Activated CD4-positive, alpha-beta T cell treated with anti-CD3 and anti-CD28 coated beads for 36 hours (primary cell): ENCODE measurements around the gene HEYL. TPM values are rescaled to one million over a fixed set of nuclear protein-coding genes. Genes with fewer than 3 reads are reported as not detected.

Source experiments
- ATAC-seq: fragments of 200-7000 bp; cut with Tn5 transposase; one replicate; pipeline ENCODE4 v1.10.0; 2021; ENCODE audit warnings: mild to moderate bottlenecking, moderate library complexity
- CTCF ChIA-PET: fragments of 350-600 bp; sonication (Branson Sonifier 250); formaldehyde crosslinking; loops from one replicate; lab custom pipeline; 2021; ENCODE audit warnings: antibody characterized with exemption; lab: Charles Lee
- POLR2A ChIA-PET: fragments of 350-600 bp; sonication (Branson Sonifier 250); formaldehyde crosslinking; loops from one replicate; lab custom pipeline; 2021; ENCODE audit warnings: antibody characterized with exemption, inconsistent platforms; lab: Charles Lee
- DNase-seq: peaks from one replicate; pipeline ENCODE4 v3.0.0-alpha.2; 2020
- H3K27ac Mint-ChIP-seq: one replicate; pipeline ENCODE4 v1.8.0; 2021; ENCODE audit warnings: mixed read lengths
- H3K27me3 Mint-ChIP-seq: one replicate; pipeline ENCODE4 v1.8.0; 2021; ENCODE audit warnings: mixed read lengths
- H3K36me3 Mint-ChIP-seq: one replicate; pipeline ENCODE4 v1.8.0; 2021; ENCODE audit warnings: low read depth, mixed read lengths
- H3K4me1 Mint-ChIP-seq: one replicate; pipeline ENCODE4 v1.8.0; 2021; ENCODE audit warnings: mixed read lengths
- H3K4me3 Mint-ChIP-seq: one replicate; pipeline ENCODE4 v1.8.0; 2021; ENCODE audit warnings: mild to moderate bottlenecking, moderate library complexity, mixed read lengths
- H3K9me3 Mint-ChIP-seq: one replicate; pipeline ENCODE4 v1.8.0; 2021; ENCODE audit warnings: low read depth, mixed read lengths
- intact Hi-C, 2 experiments: fragments of 100-400 bp; cut with DNase I in 1 of 2; cut with micrococcal nuclease in 1 of 2; formaldehyde crosslinking; loops; one replicate each; pipeline versions ENCODE4 v1.14.2 to v1.15.1; 2022 to 2024; cut with DNase I, micrococcal nuclease
- total RNA-seq, 2 experiments: library from RNA; stranded (reverse); gene quantifications; one replicate each; pipeline ENCODE4 v1.2.3, GENCODE V29; 2021

HEYL gene
- under 1 TPM; 0.19 to 0.23 TPM for total RNA-seq

DNA sequence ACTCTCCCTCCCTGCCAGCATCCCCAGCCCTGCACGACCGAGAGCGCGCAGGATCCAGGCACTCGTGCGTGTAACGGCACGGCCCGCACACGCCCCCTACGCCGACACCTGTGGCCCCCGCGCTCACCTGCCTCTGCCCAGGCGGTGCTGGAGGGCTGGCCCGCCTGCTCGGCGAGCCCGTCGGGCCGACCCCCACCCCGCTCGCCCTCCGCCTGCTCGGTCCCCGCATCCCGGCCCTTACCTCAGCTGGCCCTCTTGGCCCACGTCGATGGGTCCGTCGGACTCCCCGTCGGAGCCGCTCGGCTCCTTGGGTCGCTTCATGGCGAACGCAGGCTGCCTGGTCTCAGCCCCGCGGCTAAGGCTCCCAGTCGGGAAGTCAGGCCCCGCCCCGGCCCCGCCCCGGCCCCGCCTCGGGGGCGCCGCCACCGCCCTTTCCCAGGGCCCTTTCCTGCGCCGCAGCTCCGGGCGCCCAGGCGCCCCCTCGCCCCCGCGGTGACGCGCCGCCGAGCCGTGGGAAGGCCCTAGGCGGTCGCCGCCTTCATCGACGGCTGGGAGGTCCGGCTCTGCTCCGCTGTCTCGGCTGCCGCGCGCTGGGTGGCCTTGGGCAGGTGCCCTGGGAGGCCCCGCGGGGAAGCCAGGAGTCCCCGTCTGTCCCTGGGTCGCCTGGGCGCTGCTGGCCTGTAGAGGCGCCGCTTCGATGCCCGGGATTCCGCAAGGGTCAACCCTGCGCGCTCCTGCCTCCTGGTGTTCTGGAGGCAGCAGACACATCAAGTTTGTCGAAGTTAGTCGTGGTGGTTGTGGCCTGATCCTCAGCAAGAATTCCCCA is at the start of gene HEYL:
HEYL (minus strand) TSS at position 339 of the 826 bp plus-strand sequence; CDS start at position 321, 18 bp downstream.
- peaks cover 3% of the 10 kb centered on the region for H3K4me1 Mint-ChIP-seq
- ChIA-PET POLR2A (interaction anchor here (0.6 kb wide), 1 partner anchor 401 kb away, joined by 3 read pairs; the partner anchor contains the start of gene CAP1), CTCF (interaction anchor here (0.8 kb wide), 1 partner anchor 33 kb away, joined by 4 read pairs; no protein-coding TSS in a partner anchor)
- peak; percentile 83 for DNase-seq
- H3K4me3 Mint-ChIP-seq, result peak within 1 kb of the TSS; percentile 38
- H3K36me3 Mint-ChIP-seq, result no peaks in the 10 kb centered on the region
- H3K9me3 Mint-ChIP-seq, result no peaks in the 10 kb centered on the region
- H3K27me3 Mint-ChIP-seq, result peaks cover 28% of the 10 kb centered on the region
- ATAC-seq, result peak; percentile 93
- intact Hi-C loops, result no loop called here
- H3K27ac Mint-ChIP-seq, result no peak within 1 kb of the TSS

DNA sequence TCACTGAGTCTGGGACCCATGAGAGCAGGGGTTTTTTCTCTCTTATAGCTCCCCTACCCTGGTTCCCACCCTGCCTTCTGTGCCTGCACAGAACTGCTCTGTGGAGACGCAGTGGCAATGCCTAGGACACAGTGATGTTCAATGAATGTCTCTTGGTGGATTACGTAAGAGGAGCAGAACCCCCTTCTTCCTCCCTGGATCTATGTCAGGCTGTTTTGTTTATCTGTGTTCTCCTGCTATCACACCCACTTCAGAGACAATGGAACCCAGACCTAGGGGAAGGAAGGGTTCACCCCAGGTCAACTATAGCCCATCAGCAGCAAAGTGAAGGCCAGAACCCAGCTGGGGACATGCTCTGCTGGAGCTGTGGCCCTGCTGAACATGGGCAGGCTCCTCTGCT is 49.8 kb upstream of the HEYL start:
- H3K4me1 Mint-ChIP-seq, result peaks cover 33% of the 10 kb centered on the region
- ATAC-seq, result no peak
- no peaks in the 10 kb centered on the region for H3K9me3 Mint-ChIP-seq
- no peak overlapping the region for H3K4me3 Mint-ChIP-seq
- intact Hi-C loops, result no loop called here
- no peak for DNase-seq
- POLR2A ChIA-PET, result interaction anchor here (0.6 to 1.7 kb wide), 3 partner anchors 18 to 114 kb away, joined by 3 to 5 read pairs (median 4); no protein-coding TSS in a partner anchor
- H3K27ac Mint-ChIP-seq, result no peak overlapping the region
- CTCF ChIA-PET, result interaction anchor here (0.6 to 1.6 kb wide), 4 partner anchors 8 to 29 kb away, joined by 3 to 4 read pairs (median 4); no protein-coding TSS in a partner anchor
- peaks cover 5% of the 10 kb centered on the region for H3K36me3 Mint-ChIP-seq
- H3K27me3 Mint-ChIP-seq, result peaks cover 24% of the 10 kb centered on the region

DNA sequence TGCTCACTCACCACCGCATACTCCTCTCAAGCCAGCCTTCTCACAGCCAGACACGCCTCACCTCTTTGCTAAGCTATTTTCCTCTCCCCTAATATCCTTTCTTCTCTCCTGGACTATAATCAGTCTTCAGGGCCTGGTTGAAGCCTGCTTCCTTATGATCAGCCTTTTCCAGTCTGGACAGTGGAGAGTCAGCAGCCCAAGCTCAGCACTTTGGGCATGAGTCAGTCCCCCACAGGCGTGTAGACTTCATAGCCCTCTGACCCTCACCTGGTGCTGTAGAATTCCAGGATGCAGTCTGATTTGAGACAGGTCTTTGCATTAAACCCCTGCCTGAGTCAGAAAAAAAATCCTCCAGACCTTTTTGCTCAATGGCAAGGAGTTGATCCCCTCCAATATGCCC is 49.3 kb upstream of the HEYL start:
- ATAC-seq, result no peak
- CTCF ChIA-PET, result interaction anchor here (1.2 to 1.4 kb wide), 2 partner anchors 16 to 24 kb away, joined by 4 read pairs; no protein-coding TSS in a partner anchor
- Mint-ChIP-seq H3K9me3 (no peaks in the 10 kb centered on the region), H3K27me3 (peaks cover 26% of the 10 kb centered on the region), H3K27ac (no peak overlapping the region), H3K36me3 (peaks cover 5% of the 10 kb centered on the region), H3K4me1 (peaks cover 30% of the 10 kb centered on the region), H3K4me3 (no peak overlapping the region)
- no peak for DNase-seq
- POLR2A ChIA-PET, result interaction anchor here (0.8 to 1.7 kb wide), 2 partner anchors 18 to 103 kb away, joined by 4 to 5 read pairs; no protein-coding TSS in a partner anchor
- intact Hi-C loops, result no loop called here

DNA sequence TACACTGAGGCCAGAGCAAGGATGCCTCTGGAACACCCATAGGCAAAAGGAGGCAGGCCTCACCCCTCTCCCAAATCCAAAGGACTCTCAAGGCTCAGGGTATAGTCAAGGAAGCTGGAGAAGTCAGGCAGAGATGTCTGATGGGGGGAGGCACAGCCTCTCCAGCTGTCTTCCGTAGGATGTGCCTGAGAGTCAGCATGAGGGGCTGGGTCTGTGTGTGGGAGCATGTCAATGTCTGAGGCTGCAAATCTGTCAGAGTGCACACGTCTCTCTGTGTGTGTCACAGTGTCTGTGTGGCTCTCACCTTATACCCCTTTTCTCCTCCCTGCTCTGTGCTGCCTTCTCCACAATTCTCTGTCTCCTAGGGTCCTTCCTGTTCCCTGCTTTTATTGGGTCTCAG is 47.8 kb upstream of the HEYL start:
- H3K4me3 Mint-ChIP-seq, result no peak overlapping the region
- POLR2A ChIA-PET, result no interaction called here
- CTCF ChIA-PET, result interaction anchor here (1.4 kb wide), 1 partner anchor 20 kb away, joined by 4 read pairs; no protein-coding TSS in a partner anchor
- DNase-seq, result no peak
- no peak for ATAC-seq
- no peaks in the 10 kb centered on the region for H3K9me3 Mint-ChIP-seq
- peaks cover 29% of the 10 kb centered on the region for H3K4me1 Mint-ChIP-seq
- H3K36me3 Mint-ChIP-seq, result peaks cover 7% of the 10 kb centered on the region
- H3K27ac Mint-ChIP-seq, result no peak overlapping the region
- peaks cover 31% of the 10 kb centered on the region for H3K27me3 Mint-ChIP-seq
- intact Hi-C loops, result no loop called here

DNA sequence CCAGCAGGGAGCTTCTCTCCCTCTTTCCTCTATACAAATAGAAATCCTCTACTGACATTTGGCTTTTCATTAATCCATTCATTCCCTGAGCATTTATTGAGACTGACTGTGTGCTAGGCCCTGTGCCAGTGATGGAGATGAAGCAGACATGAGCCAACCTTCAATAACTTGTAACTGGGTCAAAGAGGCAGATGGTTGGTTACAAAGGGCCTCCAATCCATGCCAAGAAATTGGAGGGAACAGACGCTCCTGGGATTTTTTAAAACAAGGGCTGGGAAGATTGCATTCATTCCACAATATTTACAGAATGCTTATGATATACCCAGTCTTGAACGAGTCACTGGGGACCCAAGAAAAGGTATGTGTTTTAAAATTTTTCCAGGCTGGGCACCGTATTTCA is 45.6 kb upstream of the HEYL start:
- ATAC-seq (no peak), DNase-seq (no peak)
- POLR2A ChIA-PET, result no interaction called here
- no peak overlapping the region for H3K27ac Mint-ChIP-seq
- H3K27me3 Mint-ChIP-seq, result peaks cover 26% of the 10 kb centered on the region
- peaks cover 29% of the 10 kb centered on the region for H3K4me1 Mint-ChIP-seq
- peaks cover 7% of the 10 kb centered on the region for H3K36me3 Mint-ChIP-seq
- intact Hi-C loops, result no loop called here
- H3K4me3 Mint-ChIP-seq, result no peak overlapping the region
- no peaks in the 10 kb centered on the region for H3K9me3 Mint-ChIP-seq
- CTCF ChIA-PET, result no interaction called here

DNA sequence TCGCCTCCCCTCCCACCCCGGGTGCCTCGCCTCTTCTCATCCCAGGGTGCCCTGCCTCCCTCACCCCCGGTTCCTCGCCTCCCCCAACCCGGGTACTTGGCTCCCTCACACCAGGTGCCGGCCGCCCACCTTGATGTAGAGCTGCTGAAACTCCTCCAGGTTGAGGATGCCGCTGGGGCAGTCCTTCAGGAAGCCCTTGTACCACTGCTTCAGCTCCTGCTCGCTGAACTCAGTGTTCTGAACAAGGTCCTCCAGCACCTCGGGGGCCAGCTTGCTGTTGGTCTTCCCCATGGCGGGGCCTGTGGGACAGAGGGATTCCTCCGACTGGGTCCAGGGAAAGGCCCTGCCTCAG is 44.8 kb upstream of the HEYL start:
- DNase-seq (no peak), ATAC-seq (no peak)
- Mint-ChIP-seq H3K9me3 (no peaks in the 10 kb centered on the region), H3K4me3 (no peak overlapping the region), H3K36me3 (peaks cover 7% of the 10 kb centered on the region), H3K27ac (no peak overlapping the region), H3K27me3 (peaks cover 26% of the 10 kb centered on the region), H3K4me1 (peaks cover 23% of the 10 kb centered on the region)
- intact Hi-C loops, result no loop called here
- POLR2A ChIA-PET, result no interaction called here
- CTCF ChIA-PET, result interaction anchor here (1.9 kb wide), 1 partner anchor 11 kb away, joined by 6 read pairs; no protein-coding TSS in a partner anchor

DNA sequence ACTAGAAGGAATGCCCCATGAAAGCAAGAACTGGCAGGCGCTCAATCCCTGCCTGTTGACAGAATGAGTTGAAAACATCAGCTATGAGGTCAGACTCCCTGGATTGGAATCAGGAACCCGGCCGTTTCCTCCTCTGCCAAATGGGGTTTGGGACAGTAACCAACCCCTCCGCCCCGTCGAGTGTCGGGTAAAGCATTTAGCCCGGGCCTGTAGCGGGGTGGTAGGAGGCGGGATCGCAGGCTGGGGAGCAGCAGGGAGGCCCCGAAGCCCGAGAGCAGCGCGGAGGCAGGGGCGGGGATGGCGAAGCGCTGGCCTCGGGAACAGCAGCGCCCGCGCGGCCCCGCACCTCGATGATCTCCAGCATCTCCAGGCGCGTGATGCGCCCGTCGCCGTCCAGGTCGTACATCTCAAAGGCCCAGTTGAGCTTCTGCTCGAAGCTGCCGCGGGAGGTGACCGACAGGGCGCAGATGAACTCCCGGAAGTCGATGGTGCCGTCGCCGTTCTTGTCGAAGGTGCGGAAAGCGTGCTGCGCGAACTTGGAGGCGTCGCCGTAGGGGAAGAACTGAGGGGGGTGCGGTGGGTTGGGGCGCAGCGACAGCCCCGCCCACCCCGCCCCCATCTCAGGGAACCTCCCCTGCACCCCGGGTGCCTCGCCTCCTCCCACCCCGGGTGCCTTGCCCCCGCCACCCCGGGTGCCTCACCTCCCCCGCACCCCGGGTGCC is 44.3 kb upstream of the HEYL start:
- peak; percentile 57 for ATAC-seq

DNA sequence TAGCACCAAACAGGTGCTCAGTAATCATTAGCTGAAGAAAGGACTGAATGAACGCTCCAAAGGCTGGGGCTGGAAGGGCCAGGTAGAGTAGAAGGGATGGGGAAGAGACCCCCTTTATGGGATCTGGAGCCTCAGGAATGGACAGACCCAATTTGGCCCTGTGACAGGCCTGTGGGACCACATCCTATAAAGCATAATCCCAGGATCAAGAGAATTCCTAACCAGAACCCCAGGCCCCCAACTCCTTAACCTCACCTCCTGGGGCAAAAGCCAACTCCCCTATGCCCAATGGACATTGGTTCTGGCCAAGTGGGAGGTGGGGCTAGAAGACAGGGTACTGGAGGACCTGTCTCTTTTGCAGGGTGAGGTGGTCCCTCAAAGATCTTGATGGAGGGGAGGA is 42.6 kb upstream of the HEYL start:
- intact Hi-C loops, result no loop called here
- ChIA-PET CTCF (interaction anchor here (1.1 to 2.8 kb wide), 5 partner anchors 9 to 28 kb away, joined by 3 to 16 read pairs (median 10); no protein-coding TSS in a partner anchor), POLR2A (interaction anchor here (0.6 kb wide), 1 partner anchor 8 kb away, joined by 3 read pairs; no protein-coding TSS in a partner anchor)
- Mint-ChIP-seq H3K9me3 (no peaks in the 10 kb centered on the region), H3K36me3 (peaks cover 7% of the 10 kb centered on the region), H3K4me1 (peaks cover 22% of the 10 kb centered on the region), H3K27ac (no peak overlapping the region), H3K27me3 (peaks cover 20% of the 10 kb centered on the region), H3K4me3 (no peak overlapping the region)
- DNase-seq, result no peak
- ATAC-seq, result no peak

More for the DNA sequence above, 44.3 kb upstream of the HEYL start:
- H3K27me3 Mint-ChIP-seq, result peaks cover 26% of the 10 kb centered on the region
- ChIA-PET POLR2A (no interaction called here), CTCF (interaction anchor here (0.7 to 1.9 kb wide), 2 partner anchors 10 to 11 kb away, joined by 3 to 6 read pairs; no protein-coding TSS in a partner anchor)
- H3K36me3 Mint-ChIP-seq, result peaks cover 7% of the 10 kb centered on the region
- DNase-seq, result peak; percentile 59
- H3K4me1 Mint-ChIP-seq, result peaks cover 22% of the 10 kb centered on the region
- no peaks in the 10 kb centered on the region for H3K9me3 Mint-ChIP-seq
- H3K27ac Mint-ChIP-seq, result no peak overlapping the region
- H3K4me3 Mint-ChIP-seq, result no peak overlapping the region
- intact Hi-C loops, result no loop called here

DNA sequence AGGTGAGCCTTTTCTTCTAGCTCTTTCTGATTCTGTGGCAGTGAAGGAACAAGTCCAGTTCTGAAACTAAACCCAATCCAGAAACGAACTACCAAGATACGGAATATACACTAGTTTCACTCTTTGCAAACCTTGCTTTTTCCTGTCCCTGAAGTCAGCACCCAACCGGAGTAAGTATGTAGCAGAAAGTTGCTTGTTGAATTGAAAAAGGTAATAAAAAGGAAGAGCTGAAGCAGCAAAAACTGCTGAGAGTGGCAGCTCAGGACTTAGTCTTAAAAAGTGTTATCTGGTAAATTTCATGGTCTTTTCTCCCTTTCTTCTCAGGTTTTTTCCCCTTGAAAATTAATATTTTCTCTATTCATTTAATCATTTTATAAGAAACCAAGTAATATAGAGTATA is 41.9 kb upstream of the HEYL start:
- H3K4me3 Mint-ChIP-seq, result no peak overlapping the region
- H3K27ac Mint-ChIP-seq, result no peak overlapping the region
- peaks cover 19% of the 10 kb centered on the region for H3K27me3 Mint-ChIP-seq
- POLR2A ChIA-PET, result no interaction called here
- intact Hi-C loops, result no loop called here
- no peak for ATAC-seq
- CTCF ChIA-PET, result interaction anchor here (1.1 to 3.1 kb wide), 9 partner anchors 9 to 75 kb away, joined by 3 to 17 read pairs (median 6); no protein-coding TSS in a partner anchor
- H3K36me3 Mint-ChIP-seq, result peaks cover 7% of the 10 kb centered on the region
- DNase-seq, result no peak
- H3K4me1 Mint-ChIP-seq, result peaks cover 22% of the 10 kb centered on the region
- H3K9me3 Mint-ChIP-seq, result no peaks in the 10 kb centered on the region

DNA sequence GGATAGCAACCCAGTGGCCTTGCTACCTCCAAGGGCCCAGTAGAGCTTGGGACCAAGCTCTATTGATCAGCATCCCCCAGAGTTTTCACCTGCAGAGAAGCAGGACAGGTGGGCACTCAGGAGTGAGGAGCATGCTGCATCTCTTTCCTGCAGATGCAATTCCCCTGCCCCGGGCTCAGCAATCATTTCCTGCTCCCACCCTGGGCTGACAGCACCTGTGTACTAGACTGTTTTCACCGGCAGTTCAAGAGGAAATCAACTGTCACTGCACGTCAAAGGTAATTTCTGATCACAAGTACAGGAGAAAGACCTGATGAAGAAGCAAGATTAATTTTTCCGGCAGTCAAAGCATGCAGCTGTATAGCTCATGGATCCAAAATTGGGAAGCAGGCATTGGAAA is 41.3 kb upstream of the HEYL start:
- no peak for ATAC-seq
- Mint-ChIP-seq H3K9me3 (no peaks in the 10 kb centered on the region), H3K36me3 (peaks cover 7% of the 10 kb centered on the region), H3K4me1 (peaks cover 22% of the 10 kb centered on the region), H3K4me3 (no peak overlapping the region), H3K27ac (no peak overlapping the region), H3K27me3 (peaks cover 18% of the 10 kb centered on the region)
- ChIA-PET POLR2A (interaction anchor here (1.3 kb wide), 1 partner anchor 14 kb away, joined by 3 read pairs; no protein-coding TSS in a partner anchor), CTCF (interaction anchor here (1.1 to 3.1 kb wide), 10 partner anchors 8 to 74 kb away, joined by 3 to 17 read pairs (median 6); no protein-coding TSS in a partner anchor)
- no peak for DNase-seq
- intact Hi-C loops, result no loop called here

DNA sequence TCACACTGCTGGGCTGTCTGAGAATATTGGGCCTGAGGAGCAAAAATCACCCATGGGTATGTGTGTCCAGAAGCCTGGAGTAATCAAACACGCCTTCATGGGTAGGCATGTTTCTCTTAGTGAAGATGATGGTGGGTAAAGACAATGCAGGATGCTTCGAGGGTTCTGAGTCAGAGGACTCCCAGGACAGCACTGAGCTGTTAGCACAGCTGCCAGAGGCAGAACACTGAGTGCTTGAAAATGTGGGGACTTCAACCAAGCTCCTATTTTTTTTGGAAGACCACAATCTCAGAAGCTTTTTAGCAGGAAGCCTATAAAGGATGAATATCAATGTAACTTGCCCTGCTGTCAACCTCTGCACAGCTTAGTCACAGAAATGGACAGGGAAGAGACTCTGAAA is 40.4 kb upstream of the HEYL start:
- no peak for DNase-seq
- Mint-ChIP-seq H3K4me1 (peaks cover 22% of the 10 kb centered on the region), H3K36me3 (peaks cover 5% of the 10 kb centered on the region), H3K4me3 (no peak overlapping the region), H3K9me3 (no peaks in the 10 kb centered on the region), H3K27ac (no peak overlapping the region), H3K27me3 (peaks cover 15% of the 10 kb centered on the region)
- CTCF ChIA-PET, result interaction anchor here (0.8 to 3.1 kb wide), 7 partner anchors 9 to 73 kb away, joined by 4 to 17 read pairs (median 5); no protein-coding TSS in a partner anchor
- intact Hi-C loops, result no loop called here
- no peak for ATAC-seq
- POLR2A ChIA-PET, result interaction anchor here (0.6 to 1.3 kb wide), 2 partner anchors 13 to 24 kb away, joined by 3 read pairs; no protein-coding TSS in a partner anchor
